Cortex of kidney (tissue), 1 donor: ENCODE measurements around the gene NECTIN2.
"Not testable (repeated sequence)": the region's sequence is repeated elsewhere in the genome, so short reads cannot be mapped to it uniquely, and the experiment has no call there.

Source experiments
- DNase-seq: peaks from one replicate; lab custom pipeline; 2025; lab: John Stamatoyannopoulos, UW

NECTIN2 gene

GRCh38 chr19:44851427-44851826 is 5.3 kb downstream of the NECTIN2 start:
- DNase-seq, result no peak

- no peak for DNase-seq
Observed at GRCh38 chr19:44855606-44856005, 9.5 kb downstream of the NECTIN2 start.

GRCh38 chr19:44856421-44857083 is 10.5 kb downstream of the NECTIN2 start:
- no peak for DNase-seq

- DNase-seq, result no peak
Observed at GRCh38 chr19:44857837-44858236, 11.7 kb downstream of the NECTIN2 start.

- DNase-seq, result not testable (repeated sequence)
Observed at GRCh38 chr19:44861576-44861975, 15.5 kb downstream of the NECTIN2 start.

- no peak for DNase-seq
Observed at GRCh38 chr19:44863990-44864389, 17.9 kb downstream of the NECTIN2 start.

GRCh38 chr19:44865196-44865767 is 19.2 kb downstream of the NECTIN2 start:
- DNase-seq, result no peak

GRCh38 chr19:44866664-44867063 is 20.6 kb downstream of the NECTIN2 start:
- DNase-seq, result no peak

GRCh38 chr19:44867578-44867977 is 21.5 kb downstream of the NECTIN2 start:
- no peak for DNase-seq

- no peak for DNase-seq
Observed at GRCh38 chr19:44869733-44870470, 23.8 kb downstream of the NECTIN2 start.

- DNase-seq, result no peak
Observed at GRCh38 chr19:44871809-44872208, 25.7 kb downstream of the NECTIN2 start.

GRCh38 chr19:44872661-44873060 is 26.6 kb downstream of the NECTIN2 start:
- no peak for DNase-seq

- no peak for DNase-seq
Observed at GRCh38 chr19:44874317-44874716, 28.2 kb downstream of the NECTIN2 start.

- DNase-seq, result no peak
Observed at GRCh38 chr19:44875666-44876451, 29.8 kb downstream of the NECTIN2 start.

- DNase-seq, result no peak
Observed at GRCh38 chr19:44876930-44877535, 30.9 kb downstream of the NECTIN2 start.

GRCh38 chr19:44878120-44878865 is 32.2 kb downstream of the NECTIN2 start:
- DNase-seq, result no peak

GRCh38 chr19:44879309-44880065 is 33.4 kb downstream of the NECTIN2 start:
- DNase-seq, result no peak

GRCh38 chr19:44882063-44882462 is 36.0 kb downstream of the NECTIN2 start:
- DNase-seq, result no peak

- not testable (repeated sequence) for DNase-seq
Observed at GRCh38 chr19:44882619-44883397, 36.7 kb downstream of the NECTIN2 start.

GRCh38 chr19:44883922-44884321 is 37.8 kb downstream of the NECTIN2 start:
- DNase-seq, result no peak
